ENCODE results near the gene BDKRB2.

The BDKRB2 gene

GRCh38 chr14:96268431-96269358 is 64.1 kb downstream of the BDKRB2 start:
- DNase-seq (ENCODE audit: insufficient read length), result no peak
- TF ChIP-seq POLR2AphosphoS5 (IDR thresholded peaks at IDR 0.05; ENCODE audit: low read depth, low read length) (no peak), TAF1 (IDR thresholded peaks at IDR 0.05; ENCODE audit: borderline replicate concordance, low read depth, low read length) (no peak), POLR2A (IDR thresholded peaks at IDR 0.05; ENCODE audit: low read depth, low read length) (no peak)
- FAIRE-seq, result no peak

GRCh38 chr14:96269359-96269710 is 64.7 kb downstream of the BDKRB2 start:
- TF ChIP-seq POLR2A (IDR thresholded peaks at IDR 0.05; ENCODE audit: low read depth, low read length) (no peak), TAF1 (IDR thresholded peaks at IDR 0.05; ENCODE audit: borderline replicate concordance, low read depth, low read length) (no peak), POLR2AphosphoS5 (IDR thresholded peaks at IDR 0.05; ENCODE audit: low read depth, low read length) (no peak)
- no peak for DNase-seq (ENCODE audit: insufficient read length)
- FAIRE-seq, result no peak

GRCh38 chr14:96270565-96271420 is 66.2 kb downstream of the BDKRB2 start:
- TF ChIP-seq TAF1 (IDR thresholded peaks at IDR 0.05; ENCODE audit: borderline replicate concordance, low read depth, low read length) (no peak), POLR2AphosphoS5 (IDR thresholded peaks at IDR 0.05; ENCODE audit: low read depth, low read length) (no peak), POLR2A (IDR thresholded peaks at IDR 0.05; ENCODE audit: low read depth, low read length) (no peak)
- no peak for FAIRE-seq
- no peak for DNase-seq (ENCODE audit: insufficient read length)

GRCh38 chr14:96271421-96271762 is 66.8 kb downstream of the BDKRB2 start:
- TF ChIP-seq POLR2AphosphoS5 (IDR thresholded peaks at IDR 0.05; ENCODE audit: low read depth, low read length) (no peak), TAF1 (IDR thresholded peaks at IDR 0.05; ENCODE audit: borderline replicate concordance, low read depth, low read length) (no peak), POLR2A (IDR thresholded peaks at IDR 0.05; ENCODE audit: low read depth, low read length) (no peak)
- no peak for DNase-seq (ENCODE audit: insufficient read length)
- no peak for FAIRE-seq

GRCh38 chr14:96272777-96273473 is 68.3 kb downstream of the BDKRB2 start:
- DNase-seq (ENCODE audit: insufficient read length), result no peak
- TF ChIP-seq TAF1 (IDR thresholded peaks at IDR 0.05; ENCODE audit: borderline replicate concordance, low read depth, low read length) (no peak), POLR2A (IDR thresholded peaks at IDR 0.05; ENCODE audit: low read depth, low read length) (no peak), POLR2AphosphoS5 (IDR thresholded peaks at IDR 0.05; ENCODE audit: low read depth, low read length) (no peak)
- no peak for FAIRE-seq

- DNase-seq (ENCODE audit: insufficient read length), result no peak
- TF ChIP-seq POLR2A (IDR thresholded peaks at IDR 0.05; ENCODE audit: low read depth, low read length) (no peak), TAF1 (IDR thresholded peaks at IDR 0.05; ENCODE audit: borderline replicate concordance, low read depth, low read length) (no peak), POLR2AphosphoS5 (IDR thresholded peaks at IDR 0.05; ENCODE audit: low read depth, low read length) (no peak)
- no peak for FAIRE-seq
These were observed 69.0 kb downstream of the BDKRB2 start for GRCh38 chr14:96273629-96274028.

- no peak for FAIRE-seq
- TF ChIP-seq POLR2AphosphoS5 (IDR thresholded peaks at IDR 0.05; ENCODE audit: low read depth, low read length) (no peak), TAF1 (IDR thresholded peaks at IDR 0.05; ENCODE audit: borderline replicate concordance, low read depth, low read length) (no peak), POLR2A (IDR thresholded peaks at IDR 0.05; ENCODE audit: low read depth, low read length) (no peak)
- no peak for DNase-seq (ENCODE audit: insufficient read length)
These were observed 69.5 kb downstream of the BDKRB2 start for GRCh38 chr14:96274122-96274521.

- DNase-seq (ENCODE audit: insufficient read length), result no peak
- TF ChIP-seq POLR2A (IDR thresholded peaks at IDR 0.05; ENCODE audit: low read depth, low read length) (no peak), POLR2AphosphoS5 (IDR thresholded peaks at IDR 0.05; ENCODE audit: low read depth, low read length) (no peak), TAF1 (IDR thresholded peaks at IDR 0.05; ENCODE audit: borderline replicate concordance, low read depth, low read length) (no peak)
- no peak for FAIRE-seq
These were observed 69.9 kb downstream of the BDKRB2 start for GRCh38 chr14:96274543-96274942.

GRCh38 chr14:96275177-96276112 is 70.8 kb downstream of the BDKRB2 start:
- peak; percentile 33 for FAIRE-seq
- DNase-seq (ENCODE audit: insufficient read length), result peak; percentile 41
- TF ChIP-seq POLR2A (IDR thresholded peaks at IDR 0.05; ENCODE audit: low read depth, low read length), result no peak
- TF ChIP-seq POLR2AphosphoS5 (IDR thresholded peaks at IDR 0.05; ENCODE audit: low read depth, low read length), result no peak

- FAIRE-seq (no peak), DNase-seq (ENCODE audit: insufficient read length) (no peak)
- TF ChIP-seq POLR2AphosphoS5 (IDR thresholded peaks at IDR 0.05; ENCODE audit: low read depth, low read length), result no peak
- no peak for TF ChIP-seq TAF1 (IDR thresholded peaks at IDR 0.05; ENCODE audit: borderline replicate concordance, low read depth, low read length)
- no peak for TF ChIP-seq POLR2A (IDR thresholded peaks at IDR 0.05; ENCODE audit: low read depth, low read length)
These were observed 73.3 kb downstream of the BDKRB2 start for GRCh38 chr14:96277890-96278289.

Data from GM12892 (cell line).